IPS-18c (cell line): ENCODE measurements around the gene ABHD6.
"Not testable (repeated sequence)": the region's sequence is repeated elsewhere in the genome, so short reads cannot be mapped to it uniquely, and the experiment has no call there.

ENCODE experiments used
- H3K4me3 ChIP-seq: 2 replicates; pipeline ENCODE4 v1.7.0; 2013; ENCODE audit warnings: low read depth, mild to moderate bottlenecking, low read length, moderate library complexity; ENCODE audit not compliant: insufficient read depth
- H3K9me3 ChIP-seq: one replicate; pipeline ENCODE4 v1.6.1; 2013; ENCODE audit warnings: mild to moderate bottlenecking, low read length, moderate library complexity; ENCODE audit not compliant: control insufficient read depth, insufficient read depth

ABHD6 gene

GRCh38 chr3:58290446-58290845 lies 52.9 kb downstream of the ABHD6 start:
- not testable (repeated sequence) for H3K9me3 ChIP-seq, H3K4me3 ChIP-seq

- H3K4me3 ChIP-seq: no peak overlapping the region
- peaks cover 4% of the 10 kb centered on the region for H3K9me3 ChIP-seq
These were observed 54.2 kb downstream of the ABHD6 start for GRCh38 chr3:58291671-58292338.

GRCh38 chr3:58292866-58293265 lies 55.3 kb downstream of the ABHD6 start:
- Histone ChIP-seq H3K9me3 (peaks cover 4% of the 10 kb centered on the region), H3K4me3 (no peak overlapping the region)

- H3K4me3 ChIP-seq: no peak overlapping the region
- H3K9me3 ChIP-seq: peaks cover 4% of the 10 kb centered on the region
These were observed 55.9 kb downstream of the ABHD6 start for GRCh38 chr3:58293516-58293915.

GRCh38 chr3:58296269-58296668 lies 58.7 kb downstream of the ABHD6 start:
- H3K9me3 ChIP-seq: peaks cover 6% of the 10 kb centered on the region
- no peak overlapping the region for H3K4me3 ChIP-seq

- Histone ChIP-seq H3K4me3 (no peak overlapping the region), H3K9me3 (peaks cover 6% of the 10 kb centered on the region)
These were observed 59.3 kb downstream of the ABHD6 start for GRCh38 chr3:58296843-58297242.

- Histone ChIP-seq H3K4me3 (no peak overlapping the region), H3K9me3 (peaks cover 2% of the 10 kb centered on the region)
These were observed 60.6 kb downstream of the ABHD6 start for GRCh38 chr3:58298190-58298589.

- Histone ChIP-seq H3K4me3 (no peak overlapping the region), H3K9me3 (peaks cover 2% of the 10 kb centered on the region)
These were observed 61.5 kb downstream of the ABHD6 start for GRCh38 chr3:58299075-58299474.

GRCh38 chr3:58299839-58300516 lies 62.4 kb downstream of the ABHD6 start:
- Histone ChIP-seq H3K9me3 (peaks cover 2% of the 10 kb centered on the region), H3K4me3 (no peak overlapping the region)

GRCh38 chr3:58305882-58306711 lies 68.5 kb downstream of the ABHD6 start, which contains the start of the genes HTD2 and RPP14:
Gene HTD2 (plus strand): TSS chr3:58306520. CDS start chr3:58317614, 11,094 bp downstream.
Gene RPP14 (plus strand): TSS chr3:58306245. CDS start chr3:58310330, 4,085 bp downstream.
- Histone ChIP-seq H3K9me3 (no peaks in the 10 kb centered on the region), H3K4me3 (peak within 1 kb of the TSS; percentile 98)

- H3K4me3 ChIP-seq: peak overlapping the region; percentile 98
- no peaks in the 10 kb centered on the region for H3K9me3 ChIP-seq
These were observed 70.1 kb downstream of the ABHD6 start for GRCh38 chr3:58307639-58308215.

GRCh38 chr3:58308728-58309127 lies 71.1 kb downstream of the ABHD6 start:
- Histone ChIP-seq H3K4me3 (no peak overlapping the region), H3K9me3 (no peaks in the 10 kb centered on the region)

- H3K9me3 ChIP-seq: no peaks in the 10 kb centered on the region
- H3K4me3 ChIP-seq: no peak overlapping the region
These were observed 80.2 kb downstream of the ABHD6 start for GRCh38 chr3:58317811-58318210.

- no peak overlapping the region for H3K4me3 ChIP-seq
- no peaks in the 10 kb centered on the region for H3K9me3 ChIP-seq
These were observed 84.2 kb downstream of the ABHD6 start for GRCh38 chr3:58321791-58322190.

- Histone ChIP-seq H3K9me3 (no peaks in the 10 kb centered on the region), H3K4me3 (no peak overlapping the region)
These were observed 85.2 kb downstream of the ABHD6 start for GRCh38 chr3:58322793-58323192.

- Histone ChIP-seq H3K9me3 (no peaks in the 10 kb centered on the region), H3K4me3 (no peak overlapping the region)
These were observed 86.2 kb downstream of the ABHD6 start for GRCh38 chr3:58323529-58324390.
